Suprapubic skin (tissue), 3 donors: ENCODE data around the gene RALGPS2.

Experiments used
- CTCF ChIP-seq, 2 donors: fragments of 200-600 bp in 1 of 2; fragments of 450-650 bp in 1 of 2; sonication (generic) in 1 of 2; IDR thresholded peaks; one replicate each; pipeline ENCODE4 v1.5.1; 2016 to 2019; ENCODE audit warnings: antibody characterized with exemption in 2 of 2, mild to moderate bottlenecking in 1 of 2, moderate library complexity in 1 of 2
- POLR2AphosphoS5 ChIP-seq, 3 donors: sonication (generic); formaldehyde crosslinking; IDR thresholded peaks; one replicate each; pipeline ENCODE4 v1.6.1; 2017; ENCODE audit warnings: antibody characterized with exemption in 3 of 3

DNA sequence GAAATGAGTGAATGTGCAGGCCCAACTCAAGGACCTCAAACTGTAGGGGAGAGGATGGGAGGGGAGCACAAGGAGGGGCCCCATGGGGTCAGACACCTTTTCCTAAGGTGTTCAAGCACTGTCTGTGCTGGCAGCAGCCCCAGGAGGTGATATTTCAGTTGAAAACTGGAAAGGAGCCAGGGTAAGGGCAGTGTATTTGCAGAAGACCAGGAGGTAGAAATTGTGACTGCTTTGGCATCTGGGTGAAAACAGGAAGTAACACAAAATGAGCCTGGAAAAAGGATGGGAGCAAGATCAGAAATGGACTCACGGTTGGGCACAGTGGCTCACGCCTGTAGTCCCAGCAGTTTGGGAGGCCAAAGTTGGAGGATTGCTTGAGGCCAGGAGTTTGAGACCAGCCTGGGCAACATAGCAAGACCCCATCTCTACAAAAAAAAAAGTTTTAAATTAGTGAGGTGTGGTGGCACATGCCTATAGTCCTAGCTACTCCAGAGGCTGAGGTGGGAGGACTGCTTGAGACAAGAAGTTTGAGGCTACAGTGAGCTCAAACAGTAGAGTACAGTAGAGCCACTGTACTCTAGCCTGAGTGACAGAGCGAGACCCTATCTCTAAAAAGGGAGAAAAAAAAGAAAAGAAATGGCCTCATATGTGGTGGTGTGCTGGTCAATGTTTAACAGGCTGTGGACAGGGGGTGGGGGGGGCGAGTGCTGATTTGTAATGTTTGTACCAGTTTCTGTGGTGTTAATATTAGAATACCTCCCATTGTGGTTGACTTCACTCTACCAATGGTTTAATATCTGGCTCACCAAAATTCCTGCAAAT is 222.0 kb downstream of the RALGPS2 start:
- TF ChIP-seq POLR2AphosphoS5 (IDR thresholded peaks at IDR 0.05): no peak
- TF ChIP-seq CTCF (IDR thresholded peaks at IDR 0.05): no peak
